ENCODE data around the gene ZBTB16. TPM values are rescaled to one million over a fixed set of nuclear protein-coding genes. Genes with fewer than 3 reads are reported as not detected.

ZBTB16 gene
- total RNA-seq, 1 donor from 2014 or later: not detected

DNA sequence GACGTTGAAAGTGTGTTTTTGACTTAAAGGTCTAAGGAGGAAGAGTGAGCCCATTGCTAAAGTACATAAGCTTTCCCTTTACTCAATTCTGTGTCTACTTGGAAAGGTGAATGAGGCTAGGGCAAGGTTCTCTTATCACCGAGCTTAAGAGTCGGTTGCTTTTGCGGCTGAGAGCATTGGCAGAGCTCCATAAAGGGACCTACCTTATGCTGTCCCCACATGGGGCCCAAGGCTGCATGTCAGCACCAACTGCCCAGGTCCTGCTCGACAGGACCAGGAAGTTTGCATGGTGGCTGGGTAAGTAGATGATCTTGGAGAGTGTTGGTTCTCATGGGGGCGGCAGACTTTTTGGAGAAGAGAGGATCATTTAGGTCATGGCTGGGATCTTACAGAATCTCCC is 91.2 kb downstream of the ZBTB16 start:
- H3K4me1 Mint-ChIP-seq: peaks cover 10% of the 10 kb centered on the region
- no peak overlapping the region for H3K27ac Mint-ChIP-seq
- no peaks in the 10 kb centered on the region for H3K9me3 Mint-ChIP-seq
- peaks cover 95% of the 10 kb centered on the region for H3K27me3 Mint-ChIP-seq (ENCODE audit: low read depth)
- H3K36me3 Mint-ChIP-seq: no peaks in the 10 kb centered on the region
- no peak overlapping the region for H3K4me3 Mint-ChIP-seq
- TF ChIP-seq, protein P1, sequence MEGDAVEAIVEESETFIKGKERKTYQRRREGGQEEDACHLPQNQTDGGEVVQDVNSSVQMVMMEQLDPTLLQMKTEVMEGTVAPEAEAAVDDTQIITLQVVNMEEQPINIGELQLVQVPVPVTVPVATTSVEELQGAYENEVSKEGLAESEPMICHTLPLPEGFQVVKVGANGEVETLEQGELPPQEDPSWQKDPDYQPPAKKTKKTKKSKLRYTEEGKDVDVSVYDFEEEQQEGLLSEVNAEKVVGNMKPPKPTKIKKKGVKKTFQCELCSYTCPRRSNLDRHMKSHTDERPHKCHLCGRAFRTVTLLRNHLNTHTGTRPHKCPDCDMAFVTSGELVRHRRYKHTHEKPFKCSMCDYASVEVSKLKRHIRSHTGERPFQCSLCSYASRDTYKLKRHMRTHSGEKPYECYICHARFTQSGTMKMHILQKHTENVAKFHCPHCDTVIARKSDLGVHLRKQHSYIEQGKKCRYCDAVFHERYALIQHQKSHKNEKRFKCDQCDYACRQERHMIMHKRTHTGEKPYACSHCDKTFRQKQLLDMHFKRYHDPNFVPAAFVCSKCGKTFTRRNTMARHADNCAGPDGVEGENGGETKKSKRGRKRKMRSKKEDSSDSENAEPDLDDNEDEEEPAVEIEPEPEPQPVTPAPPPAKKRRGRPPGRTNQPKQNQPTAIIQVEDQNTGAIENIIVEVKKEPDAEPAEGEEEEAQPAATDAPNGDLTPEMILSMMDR (IDR thresholded peaks at IDR 0.05; ENCODE audit: unreplicated experiment): no peak
- DNase-seq (ENCODE audit: low spot score in 2 of 2, unreplicated experiment in 2 of 2): no peak

DNA sequence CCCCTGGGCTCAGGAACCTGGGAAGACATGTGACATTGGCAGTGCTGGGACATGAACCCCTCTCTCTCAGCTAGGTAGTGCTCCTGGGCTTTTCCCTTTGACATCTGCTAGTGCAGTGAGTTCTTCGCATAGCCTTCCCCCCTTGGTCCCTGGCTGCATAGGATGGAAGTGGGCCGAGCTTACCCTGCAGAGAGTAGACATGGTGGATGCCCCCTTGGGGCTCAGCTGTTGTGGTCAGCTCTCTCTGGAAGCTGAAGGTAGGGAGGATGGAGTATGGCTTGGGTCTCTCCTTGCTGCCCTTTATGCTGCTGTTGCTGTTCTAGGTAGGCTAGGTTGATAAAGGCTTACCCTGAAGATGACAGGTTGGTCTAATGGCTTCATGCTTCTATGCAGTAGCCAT is 92.1 kb downstream of the ZBTB16 start:
- Mint-ChIP-seq H3K27me3 (ENCODE audit: low read depth) (peaks cover 96% of the 10 kb centered on the region), H3K9me3 (no peaks in the 10 kb centered on the region), H3K36me3 (no peaks in the 10 kb centered on the region), H3K4me3 (no peak overlapping the region), H3K27ac (no peak overlapping the region), H3K4me1 (peaks cover 10% of the 10 kb centered on the region)
- DNase-seq (ENCODE audit: low spot score in 2 of 2, unreplicated experiment in 2 of 2): no peak
- TF ChIP-seq, protein P1 (IDR thresholded peaks at IDR 0.05; ENCODE audit: unreplicated experiment): no peak

DNA sequence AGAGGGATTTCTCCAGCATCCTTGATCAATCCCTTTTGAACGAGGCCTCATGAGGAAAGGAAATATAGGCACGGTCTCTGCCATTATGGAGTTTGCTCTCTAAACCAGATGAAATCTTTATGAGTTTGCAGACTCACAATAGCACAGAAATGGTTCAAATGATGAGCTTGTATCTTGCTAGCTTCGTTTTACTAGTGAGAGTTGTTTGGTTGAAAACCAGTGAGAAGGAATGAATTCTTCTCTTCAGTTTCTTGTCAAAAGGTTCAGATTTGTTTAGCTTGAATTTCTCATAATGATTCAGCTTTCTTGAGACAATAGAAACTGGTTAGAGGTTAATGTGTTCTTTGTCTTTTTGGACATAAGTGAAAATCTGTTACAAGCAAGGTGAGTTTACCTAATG is 92.7 kb downstream of the ZBTB16 start:
- peaks cover 6% of the 10 kb centered on the region for H3K4me1 Mint-ChIP-seq
- H3K27me3 Mint-ChIP-seq (ENCODE audit: low read depth): peaks cover 96% of the 10 kb centered on the region
- H3K36me3 Mint-ChIP-seq: no peaks in the 10 kb centered on the region
- no peak overlapping the region for H3K27ac Mint-ChIP-seq
- H3K9me3 Mint-ChIP-seq: no peaks in the 10 kb centered on the region
- TF ChIP-seq, protein P1 (IDR thresholded peaks at IDR 0.05; ENCODE audit: unreplicated experiment): no peak
- no peak for DNase-seq (ENCODE audit: low spot score in 2 of 2, unreplicated experiment in 2 of 2)
- H3K4me3 Mint-ChIP-seq: no peak overlapping the region

DNA sequence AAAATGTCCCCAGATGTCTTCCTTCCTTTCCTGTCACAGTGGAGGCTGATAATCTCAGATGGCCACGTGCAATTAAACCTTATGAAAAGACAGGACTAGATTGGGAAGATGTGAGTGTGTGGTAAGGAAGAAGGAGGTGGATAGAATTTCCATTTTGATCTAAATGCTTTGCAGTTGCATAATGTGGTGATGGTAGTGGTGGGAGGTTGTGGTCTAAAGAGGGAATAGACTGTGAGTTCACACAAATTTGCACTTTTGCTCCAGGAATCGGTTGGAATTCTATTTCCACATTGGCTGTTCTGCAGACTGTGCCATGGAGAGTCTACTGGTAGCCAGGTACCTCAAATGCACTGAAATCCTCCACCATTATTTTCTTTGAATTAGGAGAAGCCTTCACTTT is 93.3 kb downstream of the ZBTB16 start:
- H3K36me3 Mint-ChIP-seq: no peaks in the 10 kb centered on the region
- no peaks in the 10 kb centered on the region for H3K9me3 Mint-ChIP-seq
- no peak overlapping the region for H3K4me3 Mint-ChIP-seq
- peaks cover 98% of the 10 kb centered on the region for H3K27me3 Mint-ChIP-seq (ENCODE audit: low read depth)
- H3K27ac Mint-ChIP-seq: no peak overlapping the region
- DNase-seq (ENCODE audit: low spot score in 2 of 2, unreplicated experiment in 2 of 2): no peak
- H3K4me1 Mint-ChIP-seq: peaks cover 6% of the 10 kb centered on the region
- TF ChIP-seq, protein P1 (IDR thresholded peaks at IDR 0.05; ENCODE audit: unreplicated experiment): no peak

DNA sequence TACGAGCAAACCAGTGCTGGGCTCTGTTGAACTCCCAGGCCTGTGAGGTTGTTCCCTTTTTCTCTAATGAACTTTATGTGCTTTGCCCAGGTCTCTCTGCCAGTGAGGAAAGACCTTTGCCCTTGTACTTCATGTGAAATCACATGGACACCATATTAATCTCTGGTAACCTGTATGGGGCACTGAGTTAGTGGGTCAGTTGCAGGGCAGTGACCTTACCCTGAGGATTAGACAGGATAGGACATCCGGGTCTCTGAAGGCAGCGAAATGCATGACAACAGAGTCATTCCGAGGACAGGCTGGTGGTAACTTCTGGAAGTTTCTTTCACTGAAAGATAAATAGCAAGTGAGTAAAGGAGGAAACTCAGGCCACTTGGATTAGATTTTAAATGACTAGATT is 93.7 kb downstream of the ZBTB16 start:
- peaks cover 4% of the 10 kb centered on the region for H3K4me1 Mint-ChIP-seq
- DNase-seq (ENCODE audit: low spot score in 2 of 2, unreplicated experiment in 2 of 2): no peak
- H3K36me3 Mint-ChIP-seq: no peaks in the 10 kb centered on the region
- H3K27me3 Mint-ChIP-seq (ENCODE audit: low read depth): peaks cover 100% of the 10 kb centered on the region
- no peaks in the 10 kb centered on the region for H3K9me3 Mint-ChIP-seq
- H3K4me3 Mint-ChIP-seq: no peak overlapping the region
- TF ChIP-seq, protein P1 (IDR thresholded peaks at IDR 0.05; ENCODE audit: unreplicated experiment): no peak
- no peak overlapping the region for H3K27ac Mint-ChIP-seq

Measured in mesothelial cell of epicardium (in vitro differentiated cells).